Upper lobe of right lung (tissue), 1 donor: ENCODE results near the gene MREG. TPM values are rescaled to one million over a fixed set of nuclear protein-coding genes. Genes with fewer than 3 reads are reported as not detected.
"Not testable (repeated sequence)": the region's sequence is repeated elsewhere in the genome, so short reads cannot be mapped to it uniquely, and the experiment has no call there.

Source experiments
- ATAC-seq: fragments of 200-7000 bp; cut with Tn5 transposase; one replicate; pipeline ENCODE4 v1.9.1; 2020; ENCODE audit warnings: mild to moderate bottlenecking, moderate library complexity
- DNase-seq: peaks from one replicate; pipeline ENCODE4 v3.0.0-alpha.2; 2020
- H3K27ac ChIP-seq: fragments of 200-600 bp; one replicate; pipeline ENCODE4 v1.8.0; 2022
- H3K27me3 ChIP-seq: fragments of 200-600 bp; one replicate; pipeline ENCODE4 v1.8.0; 2022; ENCODE audit warnings: mild to moderate bottlenecking
- H3K36me3 ChIP-seq: fragments of 200-600 bp; one replicate; pipeline ENCODE4 v1.8.0; 2022
- H3K4me1 ChIP-seq: fragments of 200-600 bp; one replicate; pipeline ENCODE4 v1.8.0; 2022
- H3K4me3 ChIP-seq: fragments of 200-600 bp; one replicate; pipeline ENCODE4 v1.8.0; 2022; ENCODE audit warnings: mild to moderate bottlenecking
- H3K9me3 ChIP-seq: fragments of 200-600 bp; one replicate; pipeline ENCODE4 v1.8.0; 2022
- intact Hi-C: fragments of 100-400 bp; cut with DNase I; formaldehyde crosslinking; loops from one replicate; pipeline ENCODE4 v1.11.0; 2022
- total RNA-seq: library from RNA; stranded (reverse); fragmentation: NEBNext Ultra II Directional; extraction: Animal tissue kit (Norgen Biotek cat#: 25700); gene quantifications from one replicate; pipeline ENCODE4 v1.2.1, GENCODE V29; 2021
- TF ChIP-seq, protein P1 (sequence below): fragments of 200-600 bp; IDR thresholded peaks from one replicate; pipeline ENCODE4 v1.8.0; 2022; ENCODE audit warnings: antibody characterized with exemption
- donor health status: DM: no; HTN: yes; CAD: no; lungs with severe emphysema.

Gene MREG
- total RNA-seq, 1 donor from 2014 or later, result 16.8 TPM

- H3K27ac ChIP-seq, result no peak overlapping the region
Measured at GRCh38 chr2:215973145-215973792, 40.1 kb downstream of the MREG start.

GRCh38 chr2:215971671-215972070, 41.7 kb downstream of the MREG start:
- Histone ChIP-seq H3K27ac (no peak overlapping the region), H3K4me1 (no peaks in the 10 kb centered on the region), H3K27me3 (no peaks in the 10 kb centered on the region), H3K9me3 (no peaks in the 10 kb centered on the region), H3K4me3 (no peak overlapping the region), H3K36me3 (no peaks in the 10 kb centered on the region)
- ATAC-seq (no peak), DNase-seq (no peak)
- TF ChIP-seq, protein P1, sequence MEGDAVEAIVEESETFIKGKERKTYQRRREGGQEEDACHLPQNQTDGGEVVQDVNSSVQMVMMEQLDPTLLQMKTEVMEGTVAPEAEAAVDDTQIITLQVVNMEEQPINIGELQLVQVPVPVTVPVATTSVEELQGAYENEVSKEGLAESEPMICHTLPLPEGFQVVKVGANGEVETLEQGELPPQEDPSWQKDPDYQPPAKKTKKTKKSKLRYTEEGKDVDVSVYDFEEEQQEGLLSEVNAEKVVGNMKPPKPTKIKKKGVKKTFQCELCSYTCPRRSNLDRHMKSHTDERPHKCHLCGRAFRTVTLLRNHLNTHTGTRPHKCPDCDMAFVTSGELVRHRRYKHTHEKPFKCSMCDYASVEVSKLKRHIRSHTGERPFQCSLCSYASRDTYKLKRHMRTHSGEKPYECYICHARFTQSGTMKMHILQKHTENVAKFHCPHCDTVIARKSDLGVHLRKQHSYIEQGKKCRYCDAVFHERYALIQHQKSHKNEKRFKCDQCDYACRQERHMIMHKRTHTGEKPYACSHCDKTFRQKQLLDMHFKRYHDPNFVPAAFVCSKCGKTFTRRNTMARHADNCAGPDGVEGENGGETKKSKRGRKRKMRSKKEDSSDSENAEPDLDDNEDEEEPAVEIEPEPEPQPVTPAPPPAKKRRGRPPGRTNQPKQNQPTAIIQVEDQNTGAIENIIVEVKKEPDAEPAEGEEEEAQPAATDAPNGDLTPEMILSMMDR, result no peak
- intact Hi-C loops, result no loop called here

More at GRCh38 chr2:215973145-215973792, 40.1 kb downstream of the MREG start:
- Histone ChIP-seq H3K4me1 (no peaks in the 10 kb centered on the region), H3K27me3 (no peaks in the 10 kb centered on the region), H3K36me3 (no peaks in the 10 kb centered on the region), H3K9me3 (no peaks in the 10 kb centered on the region), H3K4me3 (no peak overlapping the region)
- DNase-seq (no peak), ATAC-seq (no peak)
- intact Hi-C loops, result no loop called here
- TF ChIP-seq, protein P1, result no peak

DNA sequence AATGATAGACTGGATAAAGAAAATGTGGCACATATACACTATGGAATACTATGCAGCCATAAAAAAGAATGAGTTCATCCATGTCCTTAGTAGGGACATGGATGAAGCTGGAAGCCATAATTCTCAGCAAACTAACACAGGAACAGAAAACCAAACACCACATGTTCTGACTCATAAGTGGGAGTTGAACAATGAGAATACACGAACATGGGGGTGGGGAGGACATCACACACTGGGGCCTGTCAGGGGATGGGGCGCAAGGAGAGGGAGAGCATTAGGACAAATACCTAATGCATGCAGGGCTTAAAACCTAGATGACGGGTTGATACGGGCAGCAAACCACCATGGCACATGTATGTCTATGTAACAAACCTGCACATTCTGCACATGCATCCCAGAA, 42.5 kb downstream of the MREG start:
- H3K36me3 ChIP-seq, H3K27me3 ChIP-seq, ATAC-seq, H3K4me3 ChIP-seq, H3K4me1 ChIP-seq, intact Hi-C loops, H3K9me3 ChIP-seq, H3K27ac ChIP-seq, DNase-seq: not testable (repeated sequence)

DNA sequence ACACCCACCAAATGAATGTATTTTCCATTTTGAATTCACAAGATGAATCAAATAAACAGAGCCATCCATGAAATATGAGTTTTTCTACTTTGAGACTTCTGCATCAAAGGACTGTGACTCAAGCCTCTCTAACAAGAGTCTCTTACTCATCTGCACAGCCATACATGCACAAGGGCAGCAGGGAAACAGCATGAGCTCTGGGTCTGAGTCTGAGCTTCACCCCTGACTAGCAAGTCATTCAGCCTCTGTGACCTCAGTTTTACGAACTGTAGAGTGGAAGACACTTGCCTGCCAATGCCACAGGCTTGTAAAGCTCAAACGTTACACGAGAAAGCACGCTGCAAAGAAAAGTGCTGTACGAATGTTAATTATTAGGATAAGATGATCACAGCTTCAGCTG, 42.9 kb downstream of the MREG start:
- Histone ChIP-seq H3K27me3 (no peaks in the 10 kb centered on the region), H3K27ac (no peak overlapping the region), H3K4me3 (no peak overlapping the region), H3K4me1 (no peaks in the 10 kb centered on the region), H3K36me3 (no peaks in the 10 kb centered on the region), H3K9me3 (no peaks in the 10 kb centered on the region)
- DNase-seq, result no peak
- TF ChIP-seq, protein P1, result no peak
- intact Hi-C loops, result no loop called here
- ATAC-seq, result no peak

GRCh38 chr2:215969131-215969841, 44.1 kb downstream of the MREG start:
- Histone ChIP-seq H3K4me3 (no peak overlapping the region), H3K27me3 (no peaks in the 10 kb centered on the region), H3K4me1 (no peaks in the 10 kb centered on the region), H3K36me3 (no peaks in the 10 kb centered on the region), H3K9me3 (no peaks in the 10 kb centered on the region), H3K27ac (no peak overlapping the region)
- ATAC-seq (no peak), DNase-seq (no peak)
- TF ChIP-seq, protein P1, result no peak
- intact Hi-C loops, result no loop called here

GRCh38 chr2:215968499-215968898, 44.9 kb downstream of the MREG start:
- Histone ChIP-seq H3K4me1 (no peaks in the 10 kb centered on the region), H3K27ac (no peak overlapping the region), H3K36me3 (no peaks in the 10 kb centered on the region), H3K9me3 (no peaks in the 10 kb centered on the region), H3K4me3 (no peak overlapping the region), H3K27me3 (no peaks in the 10 kb centered on the region)
- intact Hi-C loops, result no loop called here
- ATAC-seq (no peak), DNase-seq (no peak)
- TF ChIP-seq, protein P1, result no peak
